HG03280 (cell line): ENCODE measurements around the gene C11orf42.

Source experiments
- ATAC-seq: cut with Tn5 transposase; IDR thresholded peaks from one replicate; pipeline ENCODE4 v1.9.1; 2021; ENCODE audit warnings: mild to moderate bottlenecking, moderate library complexity; ENCODE audit not compliant: unreplicated experiment

C11orf42 gene, protein sequence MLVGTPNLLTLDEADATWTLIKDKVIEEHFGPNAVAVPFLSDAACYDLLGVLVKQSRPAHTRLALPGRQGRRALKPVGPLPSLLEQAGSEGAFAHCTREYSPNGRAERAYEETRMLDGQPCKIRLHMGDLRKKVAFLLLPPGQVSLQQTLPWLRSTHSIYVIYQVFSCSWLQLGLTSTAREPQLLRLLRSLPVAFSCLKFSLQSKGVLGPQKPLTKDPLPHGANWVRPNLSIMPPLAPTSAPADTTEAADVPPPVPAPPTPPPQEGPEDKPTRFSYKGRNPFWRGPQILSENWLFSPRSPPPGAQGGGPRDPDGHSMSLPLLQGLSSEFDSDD

GRCh38 chr11:6205366-6205765 is at the start of gene C11orf42:
TSS of gene C11orf42 (plus strand) at chr11:6205557. CDS start at chr11:6205616, 59 bp downstream.
- ATAC-seq = no peak

GRCh38 chr11:6156628-6157359 is 48.6 kb upstream of the C11orf42 start:
- ATAC-seq = no peak

GRCh38 chr11:6170226-6170625 is 35.1 kb upstream of the C11orf42 start, which contains the start of gene OR52B2:
TSS of gene OR52B2 (minus strand) at chr11:6170326. CDS start at chr11:6170326, 0 bp downstream.
- ATAC-seq = no peak

GRCh38 chr11:6175440-6175839 is 29.9 kb upstream of the C11orf42 start:
- no peak for ATAC-seq

DNA sequence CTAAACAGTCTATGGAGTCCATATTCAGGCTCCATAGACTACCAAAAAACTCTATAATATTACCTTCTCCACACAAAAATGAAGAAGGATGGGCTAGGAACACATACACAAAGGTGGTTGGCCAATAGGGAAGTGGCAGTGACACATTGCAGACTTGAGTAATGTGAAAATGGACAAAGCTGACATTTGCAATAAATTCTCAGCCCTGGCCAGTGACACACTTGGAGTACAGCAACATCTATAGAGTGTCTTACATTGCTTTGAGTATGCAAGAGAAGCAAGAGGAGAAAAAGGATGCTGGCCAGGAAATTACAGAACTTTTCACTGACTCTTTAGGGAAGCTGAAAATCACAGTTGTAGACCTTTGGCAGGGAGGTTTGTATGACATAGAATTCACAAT is 13.6 kb upstream of the C11orf42 start:
- ATAC-seq = no peak

DNA sequence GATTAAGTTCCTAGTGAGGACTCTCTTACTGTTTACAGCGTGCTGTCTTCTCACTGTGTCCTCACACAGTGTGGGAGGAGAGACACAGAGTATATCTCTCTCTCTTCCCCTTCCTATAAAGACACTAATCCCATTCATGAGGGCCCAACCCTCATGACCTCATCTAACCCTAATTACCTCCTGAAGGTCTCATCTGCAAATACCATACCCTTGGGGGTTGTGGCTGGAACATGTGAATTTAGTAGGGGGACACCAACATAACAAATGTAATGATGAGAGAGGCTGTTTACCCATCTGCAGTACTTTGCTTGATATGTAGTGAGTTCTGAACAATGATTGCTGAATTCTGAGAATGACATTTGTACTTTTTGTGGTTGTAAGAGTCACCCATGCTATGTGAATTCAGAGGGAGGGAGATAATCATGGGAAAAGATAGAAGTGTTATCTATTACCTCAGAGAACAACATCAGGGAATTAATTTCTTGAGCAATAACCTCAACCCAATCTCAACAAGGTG is 11.2 kb upstream of the C11orf42 start:
- no peak for ATAC-seq

- peak; percentile 73 for ATAC-seq
These were observed 9.0 kb upstream of the C11orf42 start for GRCh38 chr11:6196396-6196795.

DNA sequence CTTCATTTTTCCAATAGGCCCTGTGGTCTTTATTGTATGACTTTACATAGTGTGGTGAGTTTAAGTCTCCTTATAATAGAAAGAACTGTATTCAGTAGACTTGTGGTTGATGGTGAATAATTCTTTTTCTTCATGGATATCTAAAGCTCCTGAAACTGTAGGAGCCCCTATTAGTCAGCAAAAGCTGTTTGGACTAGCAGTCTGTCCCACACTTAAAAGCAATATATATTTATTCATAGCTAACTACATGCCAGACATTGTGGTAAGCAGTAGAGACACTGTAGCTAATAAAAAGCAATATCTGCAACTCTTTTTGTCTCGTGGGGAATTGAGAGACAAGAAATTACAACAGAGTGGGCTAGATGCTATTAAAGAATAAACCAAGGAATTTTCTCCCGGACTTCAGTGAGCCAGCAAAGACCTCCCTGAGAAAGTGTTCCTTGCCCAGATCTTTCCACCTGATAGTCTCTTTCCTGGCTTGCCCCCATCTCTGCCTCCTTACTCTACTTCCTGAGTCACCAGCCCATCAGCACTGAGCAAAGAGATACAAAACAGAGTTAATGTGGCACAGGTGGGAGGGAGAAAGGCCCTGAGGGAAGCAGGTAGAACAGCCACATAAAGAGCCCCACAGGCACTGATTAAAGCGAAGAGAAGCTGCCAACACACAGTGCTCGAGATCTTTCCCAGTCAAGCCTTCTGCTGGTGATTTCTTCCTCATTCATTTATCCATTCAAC is 7.7 kb upstream of the C11orf42 start:
- no peak for ATAC-seq

GRCh38 chr11:6199174-6199810 is 6.1 kb upstream of the C11orf42 start, which contains the start of gene OR52W1:
TSS of gene OR52W1 (plus strand) at chr11:6199224. CDS start at chr11:6199224, 0 bp downstream.
- ATAC-seq = no peak

GRCh38 chr11:6200975-6201374 is 4.4 kb upstream of the C11orf42 start:
- no peak for ATAC-seq

DNA sequence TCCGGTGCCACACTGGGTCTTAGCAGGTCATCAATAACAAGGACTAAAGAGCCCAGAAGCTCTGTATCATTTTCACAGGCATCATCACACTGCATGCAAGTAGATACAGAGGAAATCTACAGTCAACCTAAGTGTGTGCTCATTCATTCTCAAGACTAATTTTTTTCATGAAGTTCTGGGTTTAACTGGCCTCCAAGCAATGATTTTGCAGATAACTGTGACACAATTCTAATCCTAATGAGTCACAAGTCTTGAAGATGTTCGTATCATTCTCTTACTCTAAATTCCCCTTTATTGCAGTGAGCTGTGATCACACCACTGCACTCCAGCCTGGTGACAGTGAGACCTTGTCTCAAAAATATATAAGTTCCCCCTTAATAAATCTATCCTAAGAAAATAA is 3.9 kb upstream of the C11orf42 start:
- no peak for ATAC-seq

DNA sequence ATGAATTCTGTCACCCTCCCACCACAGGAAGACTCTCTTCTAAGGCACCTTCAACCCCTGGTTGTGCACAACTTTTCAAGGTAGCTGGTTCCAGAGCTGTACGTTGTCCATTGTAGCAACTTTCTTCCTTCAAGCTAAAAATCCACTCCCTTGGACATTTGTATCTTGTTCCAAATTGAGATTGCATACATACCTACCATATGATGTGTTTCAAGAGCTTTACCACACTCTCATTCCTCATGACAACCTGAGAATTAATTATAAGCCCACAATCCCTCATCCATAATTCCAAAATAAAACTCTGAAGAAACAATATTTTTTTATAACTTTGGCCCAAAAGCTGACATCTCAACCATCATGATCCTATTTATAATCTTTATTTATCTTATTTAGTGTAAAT is 3.3 kb upstream of the C11orf42 start:
- ATAC-seq = no peak

DNA sequence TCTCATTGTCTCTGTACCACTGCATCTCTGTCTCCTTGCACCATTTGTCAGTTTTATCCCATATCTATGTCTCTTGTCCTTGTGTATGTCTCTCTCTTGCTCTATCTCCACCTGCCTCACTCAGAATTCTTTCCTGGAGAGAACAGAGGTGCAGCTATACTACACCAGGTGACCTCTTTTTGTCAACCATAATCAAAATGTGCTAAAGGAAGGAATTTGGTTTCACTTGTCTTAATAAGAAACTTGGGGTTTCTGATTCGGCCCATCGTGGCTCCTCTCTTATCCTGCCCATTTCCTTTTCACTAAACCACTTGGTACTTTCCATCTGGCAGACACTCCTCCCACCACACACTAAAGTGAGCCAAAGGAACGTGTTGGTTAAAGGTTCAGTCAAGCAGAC is 2.0 kb upstream of the C11orf42 start:
- ATAC-seq = no peak

DNA sequence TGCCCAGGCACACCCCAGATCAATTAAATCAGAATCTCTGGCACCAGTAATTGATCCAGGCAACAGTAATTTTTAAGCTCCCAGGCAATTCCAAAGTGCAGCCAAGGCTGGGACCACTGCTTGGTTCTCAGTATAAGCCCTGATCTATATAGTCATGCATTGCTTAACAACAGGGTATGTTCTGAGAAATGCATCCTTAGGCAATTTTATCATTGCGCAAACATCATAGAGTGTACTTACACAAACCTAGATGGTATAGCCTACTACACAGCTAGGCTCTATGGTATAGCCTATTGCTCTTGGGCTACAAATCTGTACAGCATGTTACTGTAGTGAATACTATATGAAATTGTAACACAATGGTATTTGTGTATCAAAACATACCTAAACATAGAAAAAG is 651 bp upstream of the C11orf42 start:
- no peak for ATAC-seq

DNA sequence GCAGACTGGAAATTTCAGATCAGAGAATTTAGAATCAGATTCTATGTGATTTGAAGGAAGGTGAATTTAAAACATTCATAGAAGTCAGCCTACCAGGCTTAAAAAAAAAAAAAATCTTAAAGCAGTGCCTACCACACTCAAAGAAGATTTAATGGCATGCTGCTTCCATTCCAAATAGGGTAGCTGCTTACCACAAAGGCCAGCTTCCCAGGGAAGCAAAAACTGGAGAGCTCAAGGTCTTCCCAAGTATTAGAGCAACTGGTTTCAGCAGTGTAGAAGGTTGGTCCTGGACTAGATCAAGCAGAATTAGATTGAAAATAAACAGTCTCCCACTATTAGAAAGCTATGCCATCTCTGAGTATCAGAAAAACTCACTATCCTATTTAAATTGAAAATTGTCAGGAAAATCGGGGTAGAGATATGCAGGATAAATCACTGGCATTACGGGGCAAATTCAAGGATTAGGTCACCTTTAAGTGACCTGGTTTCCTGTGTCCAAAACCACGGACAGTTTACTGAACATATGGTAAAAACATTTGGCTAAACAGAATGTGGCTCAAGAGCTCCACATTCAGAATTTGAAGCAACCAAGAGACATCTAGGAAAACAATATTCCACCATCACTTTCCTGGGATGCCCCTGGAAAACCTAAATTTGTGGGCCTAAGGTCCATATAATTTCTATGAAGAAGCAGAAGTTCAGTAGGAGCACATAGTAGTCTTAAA is 1.3 kb downstream of the C11orf42 start:
- no peak for ATAC-seq

DNA sequence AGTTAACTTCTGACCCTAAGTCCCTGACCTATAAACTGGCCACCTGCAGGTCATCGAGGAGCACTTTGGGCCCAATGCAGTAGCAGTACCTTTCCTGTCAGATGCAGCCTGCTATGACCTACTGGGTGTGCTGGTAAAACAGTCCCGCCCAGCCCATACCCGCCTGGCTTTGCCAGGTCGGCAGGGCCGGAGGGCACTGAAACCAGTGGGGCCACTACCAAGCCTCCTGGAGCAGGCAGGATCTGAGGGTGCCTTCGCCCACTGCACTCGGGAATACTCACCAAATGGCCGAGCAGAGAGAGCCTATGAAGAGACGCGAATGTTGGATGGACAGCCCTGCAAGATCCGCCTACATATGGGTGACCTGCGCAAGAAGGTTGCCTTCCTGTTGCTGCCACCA is 4.4 kb downstream of the C11orf42 start:
- no peak for ATAC-seq

DNA sequence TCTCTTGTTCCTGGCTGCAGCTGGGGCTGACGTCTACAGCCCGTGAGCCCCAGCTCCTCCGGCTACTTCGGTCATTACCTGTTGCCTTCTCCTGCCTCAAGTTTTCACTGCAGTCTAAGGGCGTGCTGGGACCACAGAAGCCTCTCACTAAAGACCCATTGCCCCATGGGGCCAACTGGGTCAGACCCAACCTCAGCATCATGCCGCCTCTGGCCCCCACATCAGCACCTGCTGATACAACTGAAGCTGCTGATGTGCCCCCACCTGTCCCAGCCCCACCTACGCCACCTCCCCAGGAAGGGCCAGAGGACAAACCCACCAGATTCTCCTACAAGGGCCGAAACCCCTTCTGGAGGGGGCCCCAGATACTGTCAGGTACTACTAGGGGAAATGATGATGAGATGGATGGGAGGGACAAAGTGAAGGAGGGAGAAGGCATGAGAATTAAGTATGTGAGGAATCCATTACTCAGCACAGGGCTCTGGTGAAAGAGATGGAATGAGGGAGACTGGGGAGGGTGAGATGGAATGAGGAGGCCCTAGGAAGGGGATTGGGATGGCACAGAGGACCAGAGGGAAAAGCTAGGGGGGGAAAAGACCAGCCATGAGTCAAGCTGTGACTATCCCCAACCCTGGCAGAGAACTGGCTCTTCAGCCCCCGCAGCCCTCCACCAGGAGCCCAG is 5.1 kb downstream of the C11orf42 start:
- ATAC-seq = no peak

DNA sequence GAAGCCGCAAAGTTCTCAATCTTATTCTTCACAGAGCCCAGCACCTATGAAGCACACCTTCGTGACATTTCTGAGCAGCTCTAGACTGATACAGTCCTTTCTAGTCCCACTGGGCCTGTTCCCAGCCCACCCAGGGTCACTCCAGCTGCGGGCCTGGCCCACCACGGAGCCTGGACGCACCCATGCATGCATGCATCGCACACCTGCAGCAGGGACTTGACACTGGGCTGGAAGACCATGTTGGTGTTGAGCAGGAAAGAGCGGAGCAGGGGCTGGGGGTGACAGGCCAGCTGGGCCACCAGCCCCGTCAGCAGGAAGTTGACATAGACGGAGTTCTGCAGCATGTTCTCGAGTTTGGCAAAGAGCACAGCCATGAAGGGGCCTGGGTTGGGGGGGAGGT is 9.2 kb downstream of the C11orf42 start:
- no peak for ATAC-seq

GRCh38 chr11:6216501-6216900 is 11.1 kb downstream of the C11orf42 start:
- ATAC-seq = no peak

DNA sequence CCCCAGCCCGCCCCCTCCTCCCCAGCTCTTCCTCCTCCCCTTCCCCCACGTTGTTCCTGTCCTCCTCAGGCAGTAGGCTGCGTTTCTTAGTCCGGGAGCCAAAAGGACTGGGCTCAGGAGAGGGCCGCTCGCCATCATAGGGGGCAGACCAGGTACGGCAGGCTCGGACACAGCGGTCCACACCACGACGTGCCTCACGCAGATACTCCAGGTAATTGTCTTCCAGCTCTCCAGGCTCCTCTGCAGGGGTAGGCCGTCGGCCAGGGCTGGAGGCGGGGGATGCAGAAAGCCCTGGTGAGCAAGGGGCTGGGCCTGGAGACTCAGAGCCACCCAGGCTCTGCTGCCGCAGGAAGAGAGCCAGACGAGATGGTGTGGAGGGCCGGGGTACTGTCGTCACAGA is 12.4 kb downstream of the C11orf42 start:
- ATAC-seq = no peak
